HG02763 (cell line): ENCODE measurements around the gene CD320.
A peak's percentile ranks its signal among the peaks of the same experiment; 100 is the strongest.
"Not testable (repeated sequence)": the region's sequence is repeated elsewhere in the genome, so short reads cannot be mapped to it uniquely, and the experiment has no call there.

Experiments used
- ATAC-seq: cut with Tn5 transposase; IDR thresholded peaks from one replicate; pipeline ENCODE4 v1.9.1; 2021; ENCODE audit warnings: mild to moderate bottlenecking, moderate library complexity; ENCODE audit not compliant: unreplicated experiment

Gene CD320

GRCh38 chr19:8307965-8308866 is at the start of gene CD320:
TSS of gene CD320 (minus strand) at chr19:8308358. CDS start at chr19:8308290, 68 bp downstream.
- ATAC-seq, result peak; percentile 72

GRCh38 chr19:8357007-8357521 is 48.9 kb upstream of the CD320 start:
- ATAC-seq, result no peak

- ATAC-seq, result no peak
Observed at GRCh38 chr19:8355631-8356402, 47.7 kb upstream of the CD320 start.

- not testable (repeated sequence) for ATAC-seq
Observed at GRCh38 chr19:8352845-8353244, 44.7 kb upstream of the CD320 start.

GRCh38 chr19:8352134-8352827 is 44.1 kb upstream of the CD320 start:
- no peak for ATAC-seq

GRCh38 chr19:8349629-8350372 is 41.6 kb upstream of the CD320 start:
- ATAC-seq, result not testable (repeated sequence)

GRCh38 chr19:8343483-8343844 is 35.3 kb upstream of the CD320 start:
- ATAC-seq, result no peak

GRCh38 chr19:8342684-8343482 is 34.7 kb upstream of the CD320 start, which contains the start of gene KANK3:
TSS of gene KANK3 (minus strand) at chr19:8343262. CDS start at chr19:8337828, 5,434 bp downstream.
- ATAC-seq, result peak; percentile 87

GRCh38 chr19:8342316-8342683 is 34.1 kb upstream of the CD320 start:
- no peak for ATAC-seq

- not testable (repeated sequence) for ATAC-seq
Observed at GRCh38 chr19:8341504-8341903, 33.3 kb upstream of the CD320 start.

GRCh38 chr19:8340341-8341096 is 32.4 kb upstream of the CD320 start:
- no peak for ATAC-seq

- no peak for ATAC-seq
Observed at GRCh38 chr19:8338835-8339234, 30.7 kb upstream of the CD320 start.

- no peak for ATAC-seq
Observed at GRCh38 chr19:8337728-8338127, 29.6 kb upstream of the CD320 start.

- no peak for ATAC-seq
Observed at GRCh38 chr19:8336660-8337059, 28.5 kb upstream of the CD320 start.

GRCh38 chr19:8336072-8336569 is 28.0 kb upstream of the CD320 start:
- no peak for ATAC-seq

GRCh38 chr19:8335343-8336071 is 27.3 kb upstream of the CD320 start:
- ATAC-seq, result no peak

- no peak for ATAC-seq
Observed at GRCh38 chr19:8334458-8335342, 26.5 kb upstream of the CD320 start.
